ENCODE measurements around the gene TMED6.
"Not testable (repeated sequence)": the region's sequence is repeated elsewhere in the genome, so short reads cannot be mapped to it uniquely, and the experiment has no call there.

TMED6 gene

DNA sequence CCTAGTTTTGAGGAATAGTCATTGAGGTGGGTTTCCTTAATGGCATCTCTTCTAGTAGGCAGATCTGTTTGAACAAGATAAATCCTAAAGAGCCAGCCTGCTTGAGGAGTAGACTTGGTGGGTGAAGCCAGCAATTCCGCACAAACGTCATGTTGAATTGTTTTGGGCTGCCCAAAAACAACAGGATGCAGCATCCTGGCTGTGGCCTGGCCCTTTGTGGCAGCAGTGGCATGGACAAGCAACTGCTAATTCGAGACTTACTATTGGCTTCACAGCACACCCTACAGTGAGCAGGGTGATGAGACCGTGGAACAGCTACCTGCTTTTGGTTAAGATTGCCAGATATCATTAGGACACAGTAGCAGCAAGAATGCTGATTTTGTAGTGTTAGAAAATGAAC lies 49.7 kb downstream of the TMED6 start:
- DNase-seq (ENCODE audit: low read depth in 2 of 2) = no peak

DNA sequence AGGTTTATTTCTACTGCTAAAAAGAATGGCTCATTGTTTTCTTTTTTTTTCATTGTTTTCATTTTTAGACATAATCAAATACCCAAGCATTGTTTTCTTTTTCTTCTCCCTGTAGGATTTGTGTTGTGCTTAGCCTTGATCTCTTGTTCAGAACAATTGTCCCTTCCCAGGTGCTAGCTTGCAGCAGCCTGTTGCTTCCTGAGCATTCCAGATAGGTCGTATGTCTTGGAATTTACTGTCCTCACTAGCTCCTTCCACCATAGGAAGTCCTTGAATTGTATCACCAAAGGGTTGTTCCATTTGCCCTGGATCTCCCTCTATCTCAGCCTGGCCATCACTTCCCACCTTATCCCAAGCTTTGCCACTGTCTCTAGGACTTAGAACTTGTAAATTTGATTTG lies 50.4 kb downstream of the TMED6 start:
- DNase-seq (ENCODE audit: low read depth in 2 of 2) = no peak

DNA sequence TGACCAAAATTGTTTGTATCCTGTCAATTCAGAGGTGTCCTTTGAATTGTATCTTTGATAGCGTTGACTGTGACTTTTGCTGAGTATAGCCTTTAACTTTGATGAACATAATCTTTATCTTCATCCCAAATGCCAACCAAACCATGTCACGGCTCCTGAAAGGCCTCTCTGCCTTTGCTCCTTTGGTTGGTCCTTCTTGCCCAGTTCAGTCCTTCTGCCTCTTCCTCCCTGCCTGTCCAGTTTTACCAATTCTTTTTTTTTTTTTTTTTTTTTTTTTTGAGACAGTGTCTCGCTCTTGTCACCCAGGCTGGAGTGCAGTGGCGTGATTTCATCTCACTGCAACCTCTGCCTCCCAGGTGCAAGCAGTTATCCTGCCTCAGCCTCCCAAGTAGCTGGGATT lies 53.3 kb downstream of the TMED6 start:
- DNase-seq (ENCODE audit: low read depth in 2 of 2) = no peak

DNA sequence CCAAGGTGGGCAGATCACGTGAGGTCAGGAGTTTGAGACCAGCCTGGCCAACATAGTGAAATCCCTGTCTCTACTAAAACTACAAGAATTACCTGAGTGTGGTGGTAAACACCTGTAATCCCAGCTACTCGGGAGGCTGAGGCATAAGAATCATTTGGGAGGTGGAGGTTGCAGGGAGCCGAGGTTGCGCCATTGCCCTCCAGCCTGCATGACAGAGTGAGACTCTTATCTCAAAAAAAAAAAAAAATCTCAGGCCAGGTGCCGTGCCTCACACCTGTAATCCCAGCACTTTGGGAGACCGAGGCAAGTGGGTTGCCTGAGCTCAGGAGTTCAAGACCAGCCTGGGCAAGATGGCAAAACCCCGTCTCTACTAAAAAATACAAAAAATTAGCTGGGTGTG lies 54.8 kb downstream of the TMED6 start:
- DNase-seq (ENCODE audit: low read depth in 2 of 2) = not testable (repeated sequence)

DNA sequence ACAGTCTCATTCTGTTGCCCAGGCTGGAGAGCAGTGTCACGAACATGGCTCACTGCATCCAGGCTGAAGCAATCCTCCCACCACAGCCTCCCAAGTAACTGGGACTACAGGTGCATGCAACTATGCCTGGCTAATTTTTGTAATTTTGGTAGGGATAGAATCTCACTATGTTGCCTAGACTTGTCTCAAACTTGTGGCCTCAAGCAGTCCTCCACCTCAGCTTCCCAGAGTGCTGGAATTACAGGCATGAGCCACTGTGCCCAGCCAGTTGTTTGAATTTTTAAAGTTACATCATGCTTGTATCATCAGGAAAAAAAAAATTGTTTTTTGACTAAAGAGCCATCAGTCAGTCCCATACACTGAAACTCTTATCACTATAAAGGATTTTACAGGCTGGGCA lies 57.5 kb downstream of the TMED6 start:
- DNase-seq (ENCODE audit: low read depth in 2 of 2) = no peak

DNA sequence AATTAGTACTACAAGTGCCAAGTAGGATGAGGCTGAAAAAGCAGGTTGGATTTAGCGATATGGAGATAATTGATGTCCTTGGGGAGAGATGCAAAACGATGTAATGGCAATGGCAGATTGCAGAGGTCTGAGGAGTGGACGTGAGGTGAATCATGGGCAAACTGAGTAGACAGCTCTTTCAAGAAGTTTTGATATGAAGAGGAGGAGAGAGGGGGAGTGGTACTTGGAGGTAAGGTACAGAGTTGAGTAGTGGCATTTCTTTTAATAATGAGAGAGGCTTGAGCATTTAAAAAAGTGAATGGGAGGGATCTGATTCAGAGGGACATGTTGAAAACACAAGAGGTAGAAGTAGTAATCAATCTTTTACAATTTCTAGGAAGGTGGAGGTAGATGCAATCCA lies 58.2 kb downstream of the TMED6 start:
- DNase-seq (ENCODE audit: low read depth in 2 of 2) = no peak

Data from stimulated activated CD8-positive, alpha-beta memory T cell treated with anti-CD3 and anti-CD28 coated beads, Interleukin-2, amount 100 ng/mL, for 1 hour (primary cell).